HepG2 (cell line): Measurements from ENCODE around the gene MRPL30. TPM values are rescaled to one million over a fixed set of nuclear protein-coding genes. Genes with fewer than 3 reads are reported as not detected.

ENCODE experiments used
- HMGA1 ChIP-seq: sonication (generic); formaldehyde crosslinking; conservative IDR thresholded peaks from 2 replicates; pipeline ENCODE4 v1.4.0; 2020; ENCODE audit warnings: missing genetic modification reagents
- KDM5A ChIP-seq: fragments of 200-600 bp; sonication (generic); IDR thresholded peaks from 2 replicates; pipeline ENCODE4 v1.7.0; 2018; ENCODE audit warnings: antibody characterized with exemption, mild to moderate bottlenecking, low read length, borderline replicate concordance
- KLF11 ChIP-seq: IDR thresholded peaks from 2 replicates; pipeline ENCODE4 v1.6.1; 2016; ENCODE audit warnings: missing compliant biosample characterization
- MXD4 ChIP-seq: IDR thresholded peaks from 2 replicates; pipeline ENCODE4 v1.6.1; 2016; ENCODE audit warnings: mild to moderate bottlenecking, missing biosample characterization, missing genetic modification reagents
- NRL ChIP-seq: sonication (generic); formaldehyde crosslinking; IDR thresholded peaks from 2 replicates; pipeline ENCODE4 v1.5.0; 2020; ENCODE audit warnings: missing genetic modification reagents, mild to moderate bottlenecking, moderate library complexity, borderline replicate concordance
- RBFOX2 ChIP-seq: fragments of 200-400 bp; formaldehyde crosslinking; IDR thresholded peaks from 2 replicates; pipeline ENCODE4 v1.6.1; 2017; ENCODE audit warnings: low read depth, mild to moderate bottlenecking, low read length
- RBM22 ChIP-seq: fragments of 200-400 bp; formaldehyde crosslinking; optimal IDR thresholded peaks from 2 replicates; pipeline ENCODE3; 2017; ENCODE audit warnings: mild to moderate bottlenecking, low read length, moderate library complexity
- RFX1 ChIP-seq: fragments of 450-650 bp; IDR thresholded peaks from 2 replicates; pipeline ENCODE4 v1.6.1; 2017
- SRSF9 ChIP-seq: fragments of 200-400 bp; formaldehyde crosslinking; IDR thresholded peaks from 2 replicates; pipeline ENCODE4 v1.6.1; 2018; ENCODE audit warnings: borderline replicate concordance, mild to moderate bottlenecking, low read depth, low read length; ENCODE audit not compliant: insufficient read depth, poor library complexity, severe bottlenecking
- ZNF160 ChIP-seq: sonication (generic); formaldehyde crosslinking; IDR thresholded peaks from 2 replicates; pipeline ENCODE4 v1.8.0; 2022; ENCODE audit warnings: mild to moderate bottlenecking, inconsistent platforms, missing genetic modification reagents
- ZNF235 ChIP-seq: sonication (generic); formaldehyde crosslinking; IDR thresholded peaks from 2 replicates; pipeline ENCODE4 v1.8.1; 2023; ENCODE audit warnings: mild to moderate bottlenecking, missing genetic modification reagents, borderline replicate concordance
- ZNF850 ChIP-seq: sonication (generic); formaldehyde crosslinking; conservative IDR thresholded peaks from 2 replicates; pipeline ENCODE4 v1.9.0; 2021; ENCODE audit warnings: mild to moderate bottlenecking, missing genetic modification reagents
- polyA plus RNA-seq, 8 experiments: library from polyadenylated mRNA; depleted of rRNA in 3 of 8; stranded (reverse) in 7 of 8; unstranded in 1 of 8; fragments of >200 nt; fragmentation: Illumina TruSeq in 4 of 8; extraction: Trizol in 4 of 8; gene quantifications; 2 replicates each; pipeline versions ENCODE4 v1.2.1 to v1.2.3, GENCODE V29; 2011 to 2016; ENCODE audit warnings: low read depth in 4 of 8, missing spikeins in 1 of 8, mixed read lengths in 1 of 8; ENCODE audit not compliant: insufficient read depth in 1 of 8
- total RNA-seq, 5 experiments: library from RNA; depleted of rRNA; stranded (reverse); fragments of >200 nt; fragmentation: Illumina TruSeq; extraction: Trizol; gene quantifications; 2 replicates each; pipeline ENCODE4 v1.2.3, GENCODE V29; 2016; ENCODE audit warnings: low read depth in 1 of 5
- TF ChIP-seq, protein P1 (sequence below): sonication (generic); formaldehyde crosslinking; IDR thresholded peaks from 2 replicates; pipeline ENCODE4 v1.9.0; 2022; ENCODE audit warnings: low read depth, missing genetic modification reagents
- TF ChIP-seq, protein P2 (sequence below): sonication (generic); formaldehyde crosslinking; IDR thresholded peaks from 2 replicates; pipeline ENCODE4 v1.8.1; 2023; ENCODE audit warnings: mild to moderate bottlenecking, moderate library complexity, missing genetic modification reagents
- TF ChIP-seq, protein P3 (sequence below): IDR thresholded peaks from 2 replicates; pipeline ENCODE4 v1.6.1; 2012; ENCODE audit warnings: low read length, improper control_type of control experiment
- TF ChIP-seq, protein P4 (sequence below): sonication (generic); formaldehyde crosslinking; IDR thresholded peaks from 2 replicates; pipeline ENCODE4 v1.5.1; 2020; ENCODE audit warnings: missing genetic modification reagents, mild to moderate bottlenecking, borderline replicate concordance

Gene MRPL30
- total and polyA plus RNA-seq, 2 of the 13 experiments (the other 11 are each of a cell fraction or from before 2014, with no cell fraction given), result 30.2 to 75.3 TPM

DNA sequence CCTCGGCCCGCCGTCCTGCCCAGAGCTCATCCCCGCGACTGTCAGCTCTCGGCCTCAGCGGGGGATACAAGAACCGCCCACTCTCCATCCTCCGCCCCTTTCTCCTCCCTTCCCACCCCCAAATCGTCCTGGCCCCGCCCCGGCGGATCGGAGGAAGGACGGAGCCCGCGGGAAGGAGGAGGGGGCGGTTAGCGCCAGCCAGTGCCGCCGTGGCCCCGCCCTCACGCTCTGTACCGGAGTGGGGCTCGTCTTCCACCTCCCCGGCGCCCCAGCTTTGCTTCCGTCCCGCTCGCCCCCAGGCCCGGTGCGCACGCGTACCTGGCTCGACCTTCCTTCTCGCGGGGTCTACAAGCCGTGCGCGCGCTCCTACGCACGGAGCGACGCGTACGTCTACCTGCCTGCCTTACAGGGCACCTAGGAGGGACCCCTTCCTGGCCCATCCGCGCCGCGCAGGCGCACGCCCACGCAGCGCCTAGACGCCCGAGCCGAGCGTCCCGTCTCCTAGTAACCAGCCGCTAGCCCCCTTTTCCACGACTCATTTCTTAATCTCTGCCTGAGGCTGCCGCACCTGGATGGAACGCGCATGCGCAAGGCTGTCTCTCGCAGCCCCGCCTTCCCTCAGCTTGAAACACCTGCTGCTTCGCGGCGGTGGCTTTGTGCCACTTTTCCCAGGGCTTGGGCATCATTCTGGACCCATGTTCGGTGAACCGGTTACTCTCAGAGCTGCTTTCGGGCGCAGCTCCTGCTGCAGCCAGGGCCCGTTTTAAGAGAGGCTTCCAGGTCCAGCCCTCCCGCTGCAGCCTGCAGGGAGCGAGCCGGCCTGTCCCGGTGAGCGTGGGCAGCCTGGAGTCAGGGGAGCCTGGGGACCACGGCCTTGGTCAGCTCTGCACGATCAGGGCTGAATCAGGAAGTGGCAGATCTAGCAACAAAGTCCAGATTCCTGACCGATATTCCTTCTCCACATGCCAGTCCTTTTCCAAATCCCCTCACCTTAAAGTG, 39.6 kb upstream of the MRPL30 start, which contains the start of gene C2orf15 (continued):
- TF ChIP-seq ZNF235 (CRISPR knock-in tag), result peak; percentile 33; the same call in 1 of the 2 replicates
- peak; percentile 91 for TF ChIP-seq RBFOX2
- TF ChIP-seq, protein P1, sequence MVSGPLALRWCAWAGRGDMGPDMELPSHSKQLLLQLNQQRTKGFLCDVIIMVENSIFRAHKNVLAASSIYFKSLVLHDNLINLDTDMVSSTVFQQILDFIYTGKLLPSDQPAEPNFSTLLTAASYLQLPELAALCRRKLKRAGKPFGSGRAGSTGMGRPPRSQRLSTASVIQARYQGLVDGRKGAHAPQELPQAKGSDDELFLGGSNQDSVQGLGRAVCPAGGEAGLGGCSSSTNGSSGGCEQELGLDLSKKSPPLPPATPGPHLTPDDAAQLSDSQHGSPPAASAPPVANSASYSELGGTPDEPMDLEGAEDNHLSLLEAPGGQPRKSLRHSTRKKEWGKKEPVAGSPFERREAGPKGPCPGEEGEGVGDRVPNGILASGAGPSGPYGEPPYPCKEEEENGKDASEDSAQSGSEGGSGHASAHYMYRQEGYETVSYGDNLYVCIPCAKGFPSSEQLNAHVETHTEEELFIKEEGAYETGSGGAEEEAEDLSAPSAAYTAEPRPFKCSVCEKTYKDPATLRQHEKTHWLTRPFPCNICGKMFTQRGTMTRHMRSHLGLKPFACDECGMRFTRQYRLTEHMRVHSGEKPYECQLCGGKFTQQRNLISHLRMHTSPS (CRISPR knock-in tag), result peak; percentile 66; the same call in 1 of the 2 replicates
- TF ChIP-seq MXD4 (CRISPR knock-in tag), result peak; percentile 81
- TF ChIP-seq, protein P2, sequence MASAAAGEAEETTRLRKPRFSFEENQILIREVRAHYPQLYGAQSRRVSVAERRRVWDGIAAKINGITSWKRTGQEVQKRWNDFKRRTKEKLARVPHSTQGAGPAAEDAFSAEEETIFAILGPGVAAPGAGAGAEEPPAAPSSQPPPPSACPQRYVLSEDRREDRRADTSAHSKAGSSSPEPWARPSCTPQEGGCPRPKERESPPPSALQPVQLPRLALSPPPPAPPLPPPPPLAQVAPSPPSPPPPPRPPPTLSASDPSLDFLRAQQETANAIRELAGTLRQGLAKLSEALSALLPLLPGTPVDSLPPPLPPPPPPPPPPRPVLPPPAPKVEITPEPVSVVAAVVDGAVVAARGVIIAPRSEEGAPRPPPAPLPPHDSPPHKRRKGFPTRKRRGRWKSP (CRISPR knock-in tag), result peak; percentile 97
- TF ChIP-seq, protein P3, sequence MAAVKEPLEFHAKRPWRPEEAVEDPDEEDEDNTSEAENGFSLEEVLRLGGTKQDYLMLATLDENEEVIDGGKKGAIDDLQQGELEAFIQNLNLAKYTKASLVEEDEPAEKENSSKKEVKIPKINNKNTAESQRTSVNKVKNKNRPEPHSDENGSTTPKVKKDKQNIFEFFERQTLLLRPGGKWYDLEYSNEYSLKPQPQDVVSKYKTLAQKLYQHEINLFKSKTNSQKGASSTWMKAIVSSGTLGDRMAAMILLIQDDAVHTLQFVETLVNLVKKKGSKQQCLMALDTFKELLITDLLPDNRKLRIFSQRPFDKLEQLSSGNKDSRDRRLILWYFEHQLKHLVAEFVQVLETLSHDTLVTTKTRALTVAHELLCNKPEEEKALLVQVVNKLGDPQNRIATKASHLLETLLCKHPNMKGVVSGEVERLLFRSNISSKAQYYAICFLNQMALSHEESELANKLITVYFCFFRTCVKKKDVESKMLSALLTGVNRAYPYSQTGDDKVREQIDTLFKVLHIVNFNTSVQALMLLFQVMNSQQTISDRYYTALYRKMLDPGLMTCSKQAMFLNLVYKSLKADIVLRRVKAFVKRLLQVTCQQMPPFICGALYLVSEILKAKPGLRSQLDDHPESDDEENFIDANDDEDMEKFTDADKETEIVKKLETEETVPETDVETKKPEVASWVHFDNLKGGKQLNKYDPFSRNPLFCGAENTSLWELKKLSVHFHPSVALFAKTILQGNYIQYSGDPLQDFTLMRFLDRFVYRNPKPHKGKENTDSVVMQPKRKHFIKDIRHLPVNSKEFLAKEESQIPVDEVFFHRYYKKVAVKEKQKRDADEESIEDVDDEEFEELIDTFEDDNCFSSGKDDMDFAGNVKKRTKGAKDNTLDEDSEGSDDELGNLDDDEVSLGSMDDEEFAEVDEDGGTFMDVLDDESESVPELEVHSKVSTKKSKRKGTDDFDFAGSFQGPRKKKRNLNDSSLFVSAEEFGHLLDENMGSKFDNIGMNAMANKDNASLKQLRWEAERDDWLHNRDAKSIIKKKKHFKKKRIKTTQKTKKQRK, result no peak
- no peak for TF ChIP-seq SRSF9
- 0 out of 2 replicates have a peak, but pooled peaks have one; percentile 80 for TF ChIP-seq NRL (CRISPR knock-in tag)
- TF ChIP-seq RFX1, result peak; percentile 95
- peak; percentile 83; the same call in 1 of the 2 replicates for TF ChIP-seq KLF11
- TF ChIP-seq ZNF160 (CRISPR knock-in tag), result peak; percentile 46; the same call in 1 of the 2 replicates
- no peak for TF ChIP-seq ZNF850
- no peak for TF ChIP-seq RBM22
- TF ChIP-seq, protein P4, sequence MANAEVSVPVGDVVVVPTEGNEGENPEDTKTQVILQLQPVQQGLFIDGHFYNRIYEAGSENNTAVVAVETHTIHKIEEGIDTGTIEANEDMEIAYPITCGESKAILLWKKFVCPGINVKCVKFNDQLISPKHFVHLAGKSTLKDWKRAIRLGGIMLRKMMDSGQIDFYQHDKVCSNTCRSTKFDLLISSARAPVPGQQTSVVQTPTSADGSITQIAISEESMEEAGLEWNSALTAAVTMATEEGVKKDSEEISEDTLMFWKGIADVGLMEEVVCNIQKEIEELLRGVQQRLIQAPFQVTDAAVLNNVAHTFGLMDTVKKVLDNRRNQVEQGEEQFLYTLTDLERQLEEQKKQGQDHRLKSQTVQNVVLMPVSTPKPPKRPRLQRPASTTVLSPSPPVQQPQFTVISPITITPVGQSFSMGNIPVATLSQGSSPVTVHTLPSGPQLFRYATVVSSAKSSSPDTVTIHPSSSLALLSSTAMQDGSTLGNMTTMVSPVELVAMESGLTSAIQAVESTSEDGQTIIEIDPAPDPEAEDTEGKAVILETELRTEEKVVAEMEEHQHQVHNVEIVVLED (CRISPR knock-in tag), result peak; percentile 99
- TF ChIP-seq HMGA1, result no peak
- peak; percentile 83 for TF ChIP-seq KDM5A
